Fibroblast of lung (primary cell): ENCODE measurements around the gene TP53BP1. TPM values are rescaled to one million over a fixed set of nuclear protein-coding genes. Genes with fewer than 3 reads are reported as not detected.
A peak's percentile ranks its signal among the peaks of the same experiment; 100 is the strongest.

ENCODE experiments used
- DNase-seq, 2 donors: peaks; one replicate each; pipeline versions ENCODE4 v3.0.0 to v3.0.0-alpha.2; 2010; ENCODE audit warnings: low read depth in 2 of 2
- H2AFZ ChIP-seq: 2 replicates; pipeline ENCODE4 v1.5.1; 2012; ENCODE audit warnings: low read length, control low read depth, inconsistent platforms
- H3K27ac ChIP-seq: 2 replicates; pipeline ENCODE4 v1.5.1; 2011; ENCODE audit warnings: low read length, control low read depth; ENCODE audit not compliant: insufficient read depth
- H3K27me3 ChIP-seq: 2 replicates; pipeline ENCODE4 v1.5.1; 2011; ENCODE audit warnings: mild to moderate bottlenecking, low read length; ENCODE audit not compliant: control insufficient read depth, insufficient read depth
- H3K36me3 ChIP-seq: 2 replicates; pipeline ENCODE4 v1.5.1; 2011; ENCODE audit warnings: low read length; ENCODE audit not compliant: control insufficient read depth, insufficient read depth
- H3K4me1 ChIP-seq: 2 replicates; pipeline ENCODE4 v1.5.1; 2011; ENCODE audit warnings: low read length; ENCODE audit not compliant: control insufficient read depth, insufficient read depth; ENCODE audit errors: extremely low read depth
- H3K4me2 ChIP-seq: 2 replicates; pipeline ENCODE4 v1.5.1; 2011; ENCODE audit warnings: low read length, control low read depth; ENCODE audit not compliant: insufficient read depth; ENCODE audit errors: extremely low read depth
- H3K4me3 ChIP-seq, 4 experiments: fragments of 200-600 bp in 1 of 4; sonication (generic) in 1 of 4; replicated peaks in 1 of 4; 2 replicates each; pipeline ENCODE4 v1.5.1; 2011 to 2016; ENCODE audit warnings: low read length in 4 of 4, low read depth in 3 of 4, mild to moderate bottlenecking in 3 of 4, control low read depth in 2 of 4, inconsistent platforms in 1 of 4, mixed read lengths in 1 of 4; ENCODE audit not compliant: insufficient read depth in 1 of 4; ENCODE audit errors: control extremely low read depth in 1 of 4
- H3K79me2 ChIP-seq: 2 replicates; pipeline ENCODE4 v1.5.1; 2012; ENCODE audit warnings: mild to moderate bottlenecking, low read length, inconsistent platforms; ENCODE audit not compliant: control insufficient read depth, insufficient read depth
- H3K9ac ChIP-seq: 2 replicates; pipeline ENCODE4 v1.5.1; 2011; ENCODE audit warnings: mild to moderate bottlenecking, low read length, control low read depth; ENCODE audit not compliant: insufficient read depth
- H3K9me3 ChIP-seq: 2 replicates; pipeline ENCODE4 v1.5.1; 2012; ENCODE audit warnings: low read depth, low read length; ENCODE audit not compliant: control insufficient read depth, insufficient read depth
- H4K20me1 ChIP-seq: 2 replicates; pipeline ENCODE4 v1.5.1; 2011; ENCODE audit warnings: low read length; ENCODE audit not compliant: control insufficient read depth, insufficient read depth; ENCODE audit errors: extremely low read depth
- CTCF ChIP-seq, 2 donors: IDR thresholded peaks in 1 of 2; conservative IDR thresholded peaks in 1 of 2; 1 replicate in 1 of 2; 2 replicates in 1 of 2; pipeline ENCODE4 v1.5.1; 2011 to 2012; ENCODE audit warnings: low read length in 2 of 2, control low read depth in 1 of 2, inconsistent platforms in 1 of 2, low read depth in 1 of 2, mild to moderate bottlenecking in 1 of 2
- EZH2 ChIP-seq: IDR thresholded peaks from 2 replicates; pipeline ENCODE4 v1.5.1; 2012; ENCODE audit warnings: low read length, control low read depth, mild to moderate bottlenecking; ENCODE audit errors: missing control alignments
- polyA plus RNA-seq, 2 donors: library from polyadenylated mRNA; depleted of rRNA in 1 of 2; stranded (reverse) in 1 of 2; unstranded in 1 of 2; fragments of >200 nt; gene quantifications; 2 replicates each; pipeline ENCODE4 v1.2.1, GENCODE V29; 2011 to 2012; ENCODE audit warnings: missing spikeins in 1 of 2
- total RNA-seq: library from RNA; depleted of rRNA; stranded (reverse); fragments of >200 nt; gene quantifications from 2 replicates; pipeline ENCODE4 v1.2.1, GENCODE V29; 2014

The TP53BP1 gene
- total and polyA plus RNA-seq, 2 donors (not counting 1 experiment from before 2014, with no cell fraction given): 38.8 to 132 TPM

GRCh38 chr15:43510200-43511011 lies 17.4 kb upstream of the TP53BP1 start:
- Histone ChIP-seq H3K4me2 (peak overlapping the region; percentile 90), H2AFZ (peak overlapping the region; percentile 22), H3K4me3 (peak overlapping the region; percentile 53 to 72 (median 70)), H3K27ac (peak overlapping the region; percentile 91), H3K9me3 (no peaks in the 10 kb centered on the region), H3K79me2 (no peaks in the 10 kb centered on the region), H3K4me1 (peaks cover 32% of the 10 kb centered on the region), H3K9ac (peak overlapping the region; percentile 63), H4K20me1 (no peaks in the 10 kb centered on the region), H3K36me3 (no peaks in the 10 kb centered on the region), H3K27me3 (no peaks in the 10 kb centered on the region)
- peak; percentile 98 to 99 for DNase-seq
- peak; percentile 18 to 53 for TF ChIP-seq CTCF (conservative IDR thresholded peaks at IDR 0.05 in 1 of 2, IDR thresholded peaks at IDR 0.05 in 1 of 2; ENCODE audit: low read depth in 1 of 2, low read length in 2 of 2)
- TF ChIP-seq EZH2: no peak

DNA sequence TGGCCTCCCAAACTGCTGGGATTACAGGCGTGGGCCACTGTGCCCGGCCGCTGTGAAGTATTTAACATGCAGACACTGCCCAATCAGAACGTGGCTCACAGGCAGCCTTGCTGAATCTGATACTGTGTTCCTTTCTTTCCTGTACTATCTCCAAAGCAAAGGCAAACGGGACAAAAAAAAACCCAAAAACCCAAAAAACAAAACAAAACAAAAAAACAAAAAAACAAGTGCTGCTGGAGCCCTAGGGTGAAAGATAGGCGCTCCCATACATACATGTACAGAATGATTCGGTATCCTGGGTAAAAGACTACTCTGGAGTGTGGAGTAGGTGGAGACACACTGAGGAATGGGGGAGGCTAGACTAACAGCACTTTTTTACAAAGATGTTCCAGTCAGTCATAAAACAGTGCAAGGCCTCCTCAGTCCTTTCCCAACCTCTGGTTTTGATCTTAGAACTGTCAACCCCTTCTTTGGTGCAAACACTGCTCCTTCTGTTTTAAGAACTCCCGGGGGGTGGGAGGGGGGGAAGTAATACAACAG lies 16.8 kb upstream of the TP53BP1 start:
- Histone ChIP-seq H3K27me3 (no peaks in the 10 kb centered on the region), H2AFZ (no peak overlapping the region), H3K9ac (peak overlapping the region; percentile 27), H3K4me2 (peak overlapping the region; percentile 90), H4K20me1 (no peaks in the 10 kb centered on the region), H3K79me2 (no peaks in the 10 kb centered on the region), H3K4me3 (peak overlapping the region in 3 of 4 experiments; percentile 69 to 71 (median 69)), H3K36me3 (no peaks in the 10 kb centered on the region), H3K9me3 (no peaks in the 10 kb centered on the region), H3K4me1 (peaks cover 32% of the 10 kb centered on the region), H3K27ac (peak overlapping the region; percentile 91)
- TF ChIP-seq CTCF (conservative IDR thresholded peaks at IDR 0.05 in 1 of 2, IDR thresholded peaks at IDR 0.05 in 1 of 2; ENCODE audit: low read depth in 1 of 2, low read length in 2 of 2) (no peak), EZH2 (no peak)
- DNase-seq: peak in 1 of 2 donors; percentile 24

DNA sequence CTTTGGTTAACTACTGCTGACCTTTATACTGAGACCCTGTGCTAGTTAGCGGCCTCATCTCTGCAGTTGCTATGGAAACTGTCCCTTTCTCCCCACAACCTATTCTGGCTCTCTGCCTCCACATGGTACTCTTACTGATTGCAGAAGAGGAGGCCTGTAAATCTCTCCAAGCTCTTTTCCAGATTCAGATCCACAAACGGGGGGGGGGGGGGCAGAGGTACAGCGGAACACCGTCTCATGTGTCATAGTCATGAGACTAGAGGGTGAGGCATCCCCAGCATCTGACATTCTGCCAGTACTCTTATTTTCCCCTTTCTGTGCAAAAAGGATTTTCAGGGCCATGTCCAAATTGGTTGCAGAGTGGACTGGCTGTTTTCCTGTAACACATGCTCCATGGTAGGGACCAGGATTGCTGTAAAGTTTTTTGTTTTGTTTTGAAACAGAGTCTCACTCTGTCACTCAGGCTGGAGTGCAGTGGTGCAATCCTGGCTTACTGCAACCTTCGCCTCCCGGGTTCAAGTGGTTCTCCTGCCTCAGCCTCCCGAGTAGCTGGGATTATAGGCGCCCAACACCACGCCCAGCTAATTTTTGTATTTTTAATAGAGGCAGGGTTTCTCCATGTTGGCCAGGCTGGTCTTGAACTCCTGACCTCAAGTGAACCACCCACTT lies 16.2 kb upstream of the TP53BP1 start:
- no peak for DNase-seq
- Histone ChIP-seq H3K79me2 (no peaks in the 10 kb centered on the region), H3K4me2 (peak overlapping the region; percentile 65), H3K4me1 (peaks cover 27% of the 10 kb centered on the region), H3K27me3 (no peaks in the 10 kb centered on the region), H3K36me3 (no peaks in the 10 kb centered on the region), H2AFZ (no peak overlapping the region), H4K20me1 (no peaks in the 10 kb centered on the region), H3K27ac (peak overlapping the region; percentile 91), H3K9ac (peak overlapping the region; percentile 27), H3K9me3 (no peaks in the 10 kb centered on the region), H3K4me3 (peak overlapping the region in 1 of 4 experiments; percentile 71)
- TF ChIP-seq EZH2: no peak
